RCC 7860 (cell line): ENCODE results near the gene NBEAL2.
A peak's percentile ranks its signal among the peaks of the same experiment; 100 is the strongest.

Source experiments
- DNase-seq: peaks from one replicate; pipeline ENCODE4 v3.0.0-alpha.2; 2015; ENCODE audit warnings: low spot score
- FAIRE-seq: peaks from 2 replicates; lab custom pipeline; 2012; peaks lifted over from hg19 to GRCh38; lab: Jason Lieb, UNC

Gene NBEAL2, protein sequence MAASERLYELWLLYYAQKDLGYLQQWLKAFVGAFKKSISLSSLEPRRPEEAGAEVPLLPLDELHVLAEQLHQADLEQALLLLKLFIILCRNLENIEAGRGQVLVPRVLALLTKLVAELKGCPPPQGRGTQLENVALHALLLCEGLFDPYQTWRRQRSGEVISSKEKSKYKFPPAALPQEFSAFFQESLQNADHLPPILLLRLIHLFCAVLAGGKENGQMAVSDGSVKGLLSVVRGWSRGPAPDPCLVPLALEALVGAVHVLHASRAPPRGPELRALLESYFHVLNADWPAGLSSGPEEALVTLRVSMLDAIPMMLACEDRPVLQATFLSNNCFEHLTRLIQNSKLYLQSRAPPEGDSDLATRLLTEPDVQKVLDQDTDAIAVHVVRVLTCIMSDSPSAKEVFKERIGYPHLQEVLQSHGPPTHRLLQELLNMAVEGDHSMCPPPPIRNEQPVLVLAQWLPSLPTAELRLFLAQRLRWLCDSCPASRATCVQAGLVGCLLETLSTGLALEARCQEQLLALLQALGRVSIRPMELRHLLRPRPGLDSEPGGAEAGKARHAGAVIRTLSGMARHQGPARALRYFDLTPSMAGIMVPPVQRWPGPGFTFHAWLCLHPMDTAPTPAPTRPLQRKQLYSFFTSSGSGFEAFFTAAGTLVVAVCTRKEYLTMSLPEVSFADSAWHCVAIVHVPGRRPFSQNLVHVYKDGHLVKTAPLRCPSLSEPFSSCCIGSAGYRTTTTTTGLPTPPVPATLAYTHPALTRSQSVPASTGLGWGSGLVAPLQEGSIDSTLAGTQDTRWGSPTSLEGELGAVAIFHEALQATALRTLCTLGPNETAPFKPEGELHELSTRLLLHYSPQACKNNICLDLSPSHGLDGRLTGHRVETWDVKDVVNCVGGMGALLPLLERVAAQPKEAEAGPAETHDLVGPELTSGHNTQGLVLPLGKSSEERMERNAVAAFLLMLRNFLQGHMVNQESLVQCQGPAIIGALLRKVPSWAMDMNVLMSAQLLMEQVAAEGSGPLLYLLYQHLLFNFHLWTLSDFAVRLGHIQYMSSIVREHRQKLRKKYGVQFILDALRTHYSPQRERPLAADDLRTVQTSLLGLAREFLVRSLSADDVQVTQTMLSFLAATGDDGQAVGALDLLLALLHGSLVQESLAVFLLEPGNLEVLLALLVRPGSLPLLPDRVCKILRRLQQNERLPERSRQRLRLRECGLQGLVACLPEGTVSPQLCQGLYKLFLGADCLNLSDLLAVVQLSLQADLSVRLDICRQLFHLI (N-terminal part only)

DNA sequence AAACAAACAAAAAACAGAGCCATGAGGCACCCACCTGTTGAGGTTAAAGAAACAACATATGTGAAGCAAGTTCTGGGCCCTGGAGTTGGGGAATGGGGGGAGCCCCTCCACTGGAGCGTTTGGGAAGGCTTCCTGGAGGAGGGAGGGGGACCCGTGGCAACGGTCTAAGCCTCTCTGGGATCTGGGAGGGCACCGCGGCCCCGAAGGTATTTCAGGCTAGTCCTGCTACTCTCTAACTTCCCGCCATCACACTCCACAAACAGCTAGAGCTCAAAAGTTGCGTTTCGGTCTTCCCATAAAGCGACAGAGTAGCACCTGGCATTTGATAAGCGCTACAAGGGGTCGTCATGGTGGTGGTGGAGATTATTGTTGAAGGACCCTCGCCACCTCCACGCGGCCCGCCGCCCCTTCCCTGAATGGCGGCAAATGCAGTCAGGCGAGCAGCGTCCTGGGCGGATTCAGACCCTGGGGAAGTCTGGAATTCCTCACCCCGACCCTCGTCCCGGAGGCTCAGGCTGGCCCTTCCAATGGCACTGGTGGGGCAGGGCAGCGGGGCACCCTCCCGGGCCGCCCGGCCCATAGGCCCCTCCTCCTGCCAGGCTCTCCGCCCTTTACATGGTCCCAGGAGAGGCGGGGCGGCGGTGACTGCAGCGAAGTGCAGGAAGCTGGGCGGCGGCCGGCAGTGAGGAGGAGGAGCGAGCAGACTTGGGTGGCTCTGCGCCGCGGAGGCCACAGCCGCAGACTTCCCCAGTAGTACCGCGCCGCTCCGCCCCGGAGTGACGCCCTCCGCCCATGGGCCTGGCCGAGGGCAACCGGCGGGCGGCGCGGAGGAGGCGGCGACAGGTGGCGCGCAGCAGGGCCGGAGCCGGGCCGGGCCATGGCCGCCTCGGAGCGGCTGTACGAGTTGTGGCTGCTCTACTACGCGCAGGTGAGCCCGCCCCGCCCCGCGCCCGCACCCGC is at the start of gene NBEAL2:
NBEAL2 (plus strand) TSS at position 682 of the 960 bp plus-strand sequence; CDS start at position 878, 196 bp downstream.
- FAIRE-seq (no peak), DNase-seq (peak; percentile 89)

DNA sequence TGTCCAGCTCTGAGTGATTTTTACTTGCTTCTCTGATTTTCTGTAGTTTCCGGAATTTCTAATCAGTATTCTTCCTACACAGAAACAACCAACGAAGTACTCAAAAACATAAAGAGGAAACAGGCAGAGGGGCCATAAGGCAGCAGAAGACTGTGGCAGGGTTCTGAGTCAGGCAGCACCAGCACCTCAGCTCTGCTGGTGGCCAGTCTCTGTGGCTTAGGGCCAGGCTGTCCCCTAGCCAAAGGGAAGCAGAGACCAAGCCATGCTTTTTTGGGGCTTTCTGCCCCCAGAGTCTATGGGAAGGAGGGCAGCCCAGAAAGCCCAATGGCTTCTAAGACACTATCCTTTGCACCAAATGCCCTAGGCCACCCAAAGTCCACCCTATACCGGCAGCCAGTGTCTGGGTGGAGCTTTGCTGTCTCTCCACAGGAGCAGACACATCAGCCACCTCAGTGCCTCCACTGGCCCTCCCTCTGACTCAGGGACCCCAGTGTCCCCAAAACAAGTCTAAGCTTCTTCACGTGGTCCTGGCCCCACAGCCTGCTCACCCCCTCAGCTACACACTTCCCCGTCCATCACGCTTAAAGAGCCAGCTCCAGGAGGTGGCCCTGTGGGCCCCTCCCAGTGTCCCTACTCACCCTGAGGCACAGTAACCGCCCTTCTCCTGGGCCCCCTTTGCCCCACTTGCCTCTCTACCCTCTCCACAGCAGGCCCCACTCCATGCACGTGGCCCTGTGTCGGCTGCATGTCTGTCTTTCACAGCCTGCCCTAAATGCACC is 49.1 kb upstream of the NBEAL2 start:
- FAIRE-seq (no peak), DNase-seq (no peak)

DNA sequence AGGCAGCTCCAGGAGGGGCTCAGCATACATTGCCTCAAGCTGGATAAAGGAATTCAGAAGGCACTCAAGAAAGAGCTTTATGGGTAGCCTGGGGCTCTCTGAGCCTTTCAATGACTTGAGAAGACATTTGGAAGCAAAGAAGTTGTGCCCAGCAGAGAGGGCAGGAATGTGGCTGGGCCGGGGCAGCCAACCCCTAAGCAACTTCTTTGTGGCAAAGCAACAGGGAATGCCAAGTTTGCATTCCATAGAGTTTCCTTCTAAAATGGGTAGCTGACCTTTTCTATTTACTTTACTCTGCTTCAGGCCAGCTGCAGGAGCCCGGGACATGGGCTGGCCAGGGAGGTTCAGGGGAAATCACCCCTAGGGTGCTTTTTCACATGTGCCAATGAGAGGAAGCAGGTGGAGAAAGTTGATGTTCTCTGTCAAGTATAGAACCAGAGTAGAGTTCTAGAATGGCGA is 48.5 kb upstream of the NBEAL2 start:
- DNase-seq (no peak), FAIRE-seq (no peak)

DNA sequence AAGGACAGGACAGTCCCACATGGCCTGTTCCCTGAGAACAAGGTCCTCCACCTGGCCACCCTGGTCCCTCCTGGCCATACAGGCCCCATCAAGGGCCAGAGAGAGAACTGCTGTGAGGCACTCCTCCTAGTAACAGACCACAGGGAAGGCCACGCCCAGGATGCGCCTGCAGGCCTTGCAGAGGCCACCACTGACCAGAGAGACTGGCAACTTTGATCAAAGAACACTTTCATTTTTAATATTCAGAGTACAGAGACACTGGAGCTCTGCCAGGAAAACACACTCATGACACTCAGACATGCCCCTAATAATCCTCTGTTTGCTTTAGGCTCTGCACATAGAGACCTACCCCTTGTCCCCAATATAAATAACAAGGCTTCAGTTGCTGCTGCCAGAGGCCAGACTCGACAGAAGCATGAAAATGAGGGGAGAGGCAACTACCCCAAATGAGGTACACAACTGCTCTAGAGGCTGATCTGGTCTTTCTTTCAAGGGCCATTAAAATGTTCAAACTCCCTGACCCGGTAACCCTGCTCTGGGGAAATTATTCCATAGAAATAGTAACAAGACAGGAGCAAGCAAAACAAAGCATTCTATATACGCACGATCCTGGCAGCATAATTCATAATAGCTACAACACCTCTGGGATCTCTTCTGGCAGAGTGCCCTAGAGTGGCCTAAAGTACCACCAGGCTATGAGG is 47.7 kb upstream of the NBEAL2 start:
- DNase-seq (peak; percentile 22), FAIRE-seq (no peak)

DNA sequence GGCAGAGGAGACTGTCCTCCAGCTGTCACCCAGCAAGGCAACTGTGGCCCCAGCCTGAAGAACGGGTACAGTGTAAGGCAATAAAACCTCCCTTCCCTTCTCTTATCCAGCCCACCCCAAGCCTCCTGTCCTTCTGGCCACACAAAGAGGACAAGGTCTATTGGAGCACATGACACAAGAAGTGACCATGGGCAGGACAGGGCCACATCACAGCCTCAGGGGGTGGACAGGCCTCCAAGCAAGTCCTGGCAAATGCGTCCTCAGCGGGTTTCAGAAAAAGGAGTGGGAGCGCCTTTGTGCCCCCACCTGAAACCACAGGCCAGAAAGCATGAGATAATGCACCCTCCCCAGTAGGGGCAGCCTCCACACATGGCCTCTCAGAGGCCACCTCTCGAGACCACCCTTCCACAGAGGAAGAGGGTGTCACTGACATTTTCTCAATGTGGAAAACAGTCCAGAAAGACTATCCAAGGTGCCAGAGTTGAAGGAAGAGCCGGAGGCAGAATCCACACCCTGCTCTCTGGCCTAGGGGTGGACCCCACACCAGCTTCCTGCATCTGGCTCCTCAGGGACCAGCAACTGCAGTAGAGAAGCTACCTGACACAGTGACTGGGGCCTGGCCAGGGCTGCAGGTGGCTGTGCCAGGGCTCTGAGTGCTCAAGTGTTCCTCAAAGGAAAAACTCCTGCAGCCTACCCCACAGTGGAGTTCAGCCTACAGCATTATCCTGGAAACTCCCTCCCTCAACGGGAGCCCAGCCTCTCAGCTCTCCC is 46.8 kb upstream of the NBEAL2 start:
- no peak for DNase-seq
- FAIRE-seq = no peak

DNA sequence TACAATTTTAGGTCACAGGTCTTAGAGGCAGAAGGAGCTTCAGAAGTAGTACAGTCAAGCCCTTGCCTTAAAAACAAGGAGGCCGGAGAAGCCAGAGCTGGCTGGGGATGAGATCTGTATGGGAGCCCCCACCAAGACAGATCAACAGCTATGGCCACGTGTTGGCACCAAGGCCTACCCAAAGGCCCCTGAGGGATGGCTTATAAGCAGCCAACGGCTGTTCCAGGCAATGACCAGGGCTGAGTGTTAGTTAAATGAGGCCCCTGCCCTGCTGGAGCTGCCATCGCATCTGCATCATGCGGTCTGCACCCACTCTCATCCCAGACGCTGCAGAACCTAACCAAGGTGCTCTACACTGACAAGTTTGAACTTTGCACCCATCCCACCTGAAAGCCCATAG is 46.2 kb upstream of the NBEAL2 start:
- DNase-seq (no peak), FAIRE-seq (no peak)

DNA sequence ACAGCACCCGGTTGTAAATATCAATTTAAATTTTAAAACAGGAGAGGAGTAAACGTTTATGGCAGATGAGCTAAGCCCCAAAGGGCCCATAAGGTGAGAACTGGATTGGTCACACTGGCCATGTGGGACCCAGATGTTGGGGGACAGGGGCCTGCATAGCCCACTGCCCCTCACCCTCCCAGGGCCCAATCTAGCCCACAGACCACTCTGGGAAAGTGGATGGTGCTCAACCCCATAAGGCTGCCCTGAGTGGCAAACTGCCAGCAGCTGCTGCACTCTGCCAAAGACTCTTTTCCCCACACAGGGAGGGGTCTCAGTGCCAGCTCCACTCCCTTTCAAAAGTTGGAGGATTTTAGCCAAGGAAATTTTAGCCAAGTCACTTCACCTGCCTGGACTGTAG is 45.4 kb upstream of the NBEAL2 start:
- DNase-seq (no peak), FAIRE-seq (no peak)

DNA sequence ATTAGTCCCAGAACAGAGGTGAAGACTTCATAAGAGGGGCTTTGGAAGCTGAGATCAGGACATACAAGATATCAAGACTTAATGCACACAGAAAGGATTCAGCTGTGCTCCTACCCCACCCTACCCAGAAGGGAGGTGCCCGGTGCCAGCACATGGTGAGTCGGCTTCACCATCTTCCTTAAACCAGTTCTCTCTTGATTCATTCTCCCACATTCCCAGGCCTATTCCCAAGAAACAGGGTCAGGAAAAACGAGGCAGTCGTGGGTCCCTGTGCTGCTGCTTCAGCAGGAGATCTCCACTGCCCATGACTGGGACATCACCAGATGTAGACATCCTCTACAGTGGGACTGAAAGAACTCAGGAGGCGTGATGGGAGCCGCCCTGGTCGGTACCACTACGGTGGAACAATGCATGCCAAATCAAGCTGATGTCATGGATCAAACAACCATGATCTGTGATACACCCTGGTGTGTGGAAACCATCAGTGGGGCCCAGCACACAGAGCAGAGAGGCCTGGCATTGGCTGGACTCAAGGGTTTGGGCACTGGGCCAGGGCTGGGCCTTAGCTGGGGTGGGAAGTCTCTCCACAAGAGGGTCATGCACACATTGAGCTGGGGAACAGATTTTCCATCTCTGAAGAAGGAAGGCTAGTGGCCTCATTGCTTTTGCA is 44.8 kb upstream of the NBEAL2 start:
- FAIRE-seq = no peak
- peak; percentile 34 for DNase-seq

DNA sequence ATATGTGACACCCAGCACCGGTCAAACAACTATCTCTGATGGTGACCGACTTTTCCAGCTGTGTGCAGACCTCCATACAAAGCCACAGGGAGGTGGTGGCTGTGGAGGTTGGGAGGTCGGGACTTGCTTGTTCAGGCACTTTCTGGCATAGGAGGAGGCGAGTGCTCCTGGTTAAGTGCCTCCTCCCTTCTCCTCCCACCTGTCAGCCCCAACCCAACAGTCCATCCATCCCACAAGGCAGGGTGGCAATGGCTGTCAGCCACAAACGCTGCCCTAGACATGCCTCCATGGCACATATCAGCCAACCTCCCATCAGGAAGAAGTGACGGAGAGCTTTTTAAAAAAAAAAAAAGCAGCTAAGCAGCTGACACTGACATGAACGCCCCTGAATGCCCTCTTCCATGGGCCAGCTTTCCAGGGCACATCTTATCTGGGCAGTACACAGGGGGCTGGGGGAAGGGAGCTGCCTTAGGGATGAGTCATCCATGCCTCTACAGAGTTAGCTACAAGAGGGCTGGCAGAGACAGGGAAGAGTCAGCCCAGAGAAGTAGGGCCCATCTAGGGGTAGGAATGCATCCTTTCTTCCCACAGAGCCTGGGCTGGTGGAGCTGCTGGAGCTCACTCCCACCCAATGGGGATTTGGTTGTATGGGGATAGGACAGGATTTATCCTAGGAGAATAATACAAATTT is 44.2 kb upstream of the NBEAL2 start:
- DNase-seq (peak; percentile 95), FAIRE-seq (peak; percentile 89)

DNA sequence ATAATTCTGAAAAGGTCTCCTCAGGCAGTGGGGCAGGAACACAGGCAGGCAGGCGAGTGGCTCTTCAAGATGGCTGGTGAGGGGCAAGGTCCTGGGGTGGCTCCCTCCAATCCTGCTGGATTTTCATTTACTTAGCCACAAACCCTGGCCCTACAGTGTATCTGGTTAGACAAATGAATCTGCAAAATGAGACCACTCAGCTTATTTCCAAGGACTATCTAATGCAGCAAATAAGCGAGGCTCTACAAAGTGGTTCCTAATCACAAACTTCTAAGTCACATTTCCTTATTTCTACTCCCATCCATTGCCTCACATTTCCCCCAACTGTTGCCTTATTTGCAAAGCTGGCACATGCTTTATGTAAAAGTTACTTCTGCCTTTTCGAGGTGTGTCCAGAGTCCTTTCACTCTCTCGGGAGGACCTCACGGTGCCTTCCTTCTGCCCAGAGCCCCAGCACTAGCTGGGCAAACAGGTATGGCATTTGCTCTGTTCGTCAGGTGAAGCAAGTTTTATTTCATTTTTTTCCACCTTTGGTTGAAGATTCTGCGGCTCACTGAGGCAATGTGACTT is 43.4 kb upstream of the NBEAL2 start:
- FAIRE-seq (no peak), DNase-seq (no peak)

DNA sequence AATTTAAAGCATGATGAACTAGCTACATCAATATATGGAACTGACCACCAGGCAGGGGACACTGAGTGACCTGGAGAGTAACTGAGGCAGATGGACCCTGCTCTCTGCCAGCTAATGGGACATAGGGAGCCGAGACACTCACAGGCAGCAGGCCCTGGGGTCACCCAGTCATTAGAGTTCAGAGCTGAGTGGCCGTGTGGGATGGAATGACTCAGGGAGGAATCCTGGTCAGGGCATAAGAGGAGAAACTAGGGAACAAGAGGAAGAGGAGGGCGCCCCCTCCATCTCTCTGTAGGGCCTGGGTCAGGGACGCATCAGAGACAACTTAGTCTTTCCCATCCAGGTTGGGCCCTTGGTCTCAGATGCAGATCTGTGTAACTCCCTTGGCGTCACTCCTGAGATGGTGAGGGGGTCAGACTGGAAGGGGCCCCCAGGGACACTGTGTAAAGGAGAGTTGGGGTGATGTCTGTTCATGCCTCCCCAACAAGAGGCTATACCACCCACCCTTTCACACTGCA is 42.7 kb upstream of the NBEAL2 start:
- DNase-seq = peak; percentile 36
- FAIRE-seq = no peak

DNA sequence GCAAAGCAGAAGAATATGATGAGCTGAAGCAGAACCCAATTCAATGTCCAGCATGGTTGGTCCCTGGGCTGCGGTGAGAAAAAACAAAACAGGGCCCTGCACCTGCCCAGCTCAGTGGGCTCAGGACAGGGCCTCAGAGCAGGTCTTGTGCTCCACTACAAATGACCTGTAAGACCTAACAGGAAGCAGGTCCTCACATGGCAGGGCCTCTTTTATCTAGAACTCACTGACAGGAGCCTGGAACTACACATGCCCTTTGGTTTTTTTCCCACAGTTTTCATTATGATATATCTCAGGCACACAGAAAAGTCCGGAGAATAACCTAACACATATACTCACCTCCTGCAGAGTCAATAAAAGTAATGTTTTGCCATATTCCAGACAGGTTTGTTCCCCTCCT is 41.3 kb upstream of the NBEAL2 start:
- no peak for FAIRE-seq
- no peak for DNase-seq

DNA sequence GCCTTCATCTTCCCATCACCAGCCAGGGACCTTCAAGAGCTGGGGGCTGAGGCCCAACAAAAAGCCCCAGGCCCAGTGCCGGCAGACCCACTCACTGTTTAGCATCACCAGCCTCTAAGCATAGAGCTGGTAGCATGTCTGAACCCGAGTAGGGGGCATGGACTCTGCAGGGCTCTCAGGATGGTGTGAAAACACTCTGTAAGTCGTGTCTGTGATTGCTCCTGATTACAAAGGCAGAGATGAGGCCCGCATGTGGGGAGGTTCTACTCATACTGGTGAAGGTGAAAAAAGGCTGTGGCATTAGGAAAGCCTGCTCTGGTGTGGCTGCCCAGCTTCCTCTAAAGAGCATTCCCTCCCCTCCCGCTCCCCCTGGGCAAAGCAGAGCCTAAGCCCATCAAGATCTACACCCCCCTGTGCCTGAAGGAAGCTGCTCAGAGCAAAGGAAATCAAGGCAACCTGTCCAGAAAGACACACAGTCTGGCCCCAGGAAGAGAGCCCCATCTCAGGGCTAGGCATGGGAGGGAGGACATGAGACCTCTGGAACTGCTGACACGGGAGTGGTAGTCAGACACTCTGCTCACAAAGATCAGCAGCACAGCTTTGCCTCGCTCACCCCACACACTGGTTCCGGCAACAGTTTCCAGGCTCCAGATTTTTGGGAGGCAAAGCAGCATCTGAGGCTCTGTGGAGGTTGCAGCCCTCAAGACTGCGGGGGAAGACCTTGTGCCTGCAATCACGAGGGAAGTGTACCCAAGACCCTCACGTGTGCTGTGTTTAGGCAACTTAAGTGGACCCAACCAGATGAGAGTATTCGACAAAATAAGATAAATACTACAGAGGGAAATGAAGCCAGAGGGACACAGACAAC is 39.7 kb upstream of the NBEAL2 start:
- no peak for FAIRE-seq
- no peak for DNase-seq

DNA sequence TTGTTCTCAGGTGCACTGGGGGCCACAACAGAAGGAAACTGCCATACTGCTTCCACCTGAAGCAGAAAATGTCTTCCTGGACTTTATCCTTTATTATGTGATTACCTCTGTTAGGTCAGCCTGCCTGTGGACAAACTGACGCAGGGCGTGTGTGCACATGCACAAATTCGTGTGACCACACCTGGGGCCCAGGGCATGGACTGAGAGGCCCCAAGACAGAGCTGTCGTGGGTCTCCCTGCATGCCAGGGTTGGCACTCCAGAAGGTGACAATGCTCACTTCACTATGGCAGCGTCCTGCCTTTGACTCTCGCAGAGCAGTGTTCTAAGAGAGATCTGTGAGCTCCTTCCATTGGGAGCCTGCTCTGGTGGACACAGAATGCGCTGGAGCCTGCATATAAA is 37.4 kb upstream of the NBEAL2 start:
- no peak for DNase-seq
- no peak for FAIRE-seq
